HG03521 (cell line): Measurements from ENCODE around the gene GPR146.

ENCODE experiments used
- ATAC-seq: cut with Tn5 transposase; IDR thresholded peaks from one replicate; pipeline ENCODE4 v1.9.1; 2021; ENCODE audit warnings: mild to moderate bottlenecking, moderate library complexity; ENCODE audit not compliant: unreplicated experiment

The GPR146 gene

DNA sequence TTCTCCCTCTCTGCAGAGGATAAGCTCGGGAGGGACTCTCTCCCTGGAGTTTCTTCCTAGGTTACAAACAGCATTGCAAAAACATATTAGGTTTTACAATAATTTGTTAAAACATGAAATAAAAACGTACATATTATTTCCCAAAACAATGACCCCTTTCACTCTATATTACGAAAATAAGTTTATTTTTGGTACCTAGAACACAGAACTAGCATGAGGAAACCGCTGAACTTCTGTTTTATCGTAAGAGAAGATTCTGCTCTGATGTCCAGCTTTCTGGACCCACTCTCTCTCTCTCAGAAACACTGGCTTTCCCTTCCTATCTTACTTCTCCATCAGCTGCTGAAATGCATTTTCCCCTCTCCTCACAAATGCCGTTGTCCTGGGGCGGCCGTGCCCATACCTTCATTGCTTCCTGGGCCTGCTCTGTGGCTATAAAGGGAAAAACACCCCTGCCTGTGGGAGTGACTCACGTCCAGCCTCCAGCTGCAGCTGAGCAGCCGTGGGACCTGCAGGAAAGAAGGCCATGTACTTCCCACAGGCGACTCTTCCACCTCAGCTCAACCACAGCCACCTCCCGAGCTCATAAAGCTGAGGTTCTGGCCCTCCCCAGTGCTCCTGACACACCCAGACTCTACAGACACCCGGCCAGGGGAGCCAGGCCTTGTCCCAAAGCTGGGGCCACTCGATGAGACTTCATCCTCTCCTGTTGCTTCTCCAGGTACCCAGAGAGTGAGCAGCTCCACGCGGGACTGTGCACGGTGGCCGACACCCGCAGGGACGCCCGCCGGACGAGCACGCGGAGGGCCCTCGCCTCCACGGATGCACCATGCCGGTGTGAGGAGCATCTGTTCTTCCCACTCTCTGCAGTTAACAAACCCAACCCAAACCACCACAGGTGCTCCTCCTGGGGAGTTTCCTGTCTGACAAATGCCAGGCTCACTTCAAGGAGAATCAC is 46.6 kb downstream of the GPR146 start:
- ATAC-seq = no peak

DNA sequence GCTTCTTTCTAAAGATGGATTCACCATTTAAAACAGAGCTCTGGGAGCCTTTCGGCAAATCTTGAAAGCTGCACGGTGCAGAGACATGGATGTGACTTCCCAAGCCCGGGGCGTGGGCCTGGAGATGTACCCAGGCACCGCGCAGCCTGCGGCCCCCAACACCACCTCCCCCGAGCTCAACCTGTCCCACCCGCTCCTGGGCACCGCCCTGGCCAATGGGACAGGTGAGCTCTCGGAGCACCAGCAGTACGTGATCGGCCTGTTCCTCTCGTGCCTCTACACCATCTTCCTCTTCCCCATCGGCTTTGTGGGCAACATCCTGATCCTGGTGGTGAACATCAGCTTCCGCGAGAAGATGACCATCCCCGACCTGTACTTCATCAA is 47.3 kb downstream of the GPR146 start:
- no peak for ATAC-seq

DNA sequence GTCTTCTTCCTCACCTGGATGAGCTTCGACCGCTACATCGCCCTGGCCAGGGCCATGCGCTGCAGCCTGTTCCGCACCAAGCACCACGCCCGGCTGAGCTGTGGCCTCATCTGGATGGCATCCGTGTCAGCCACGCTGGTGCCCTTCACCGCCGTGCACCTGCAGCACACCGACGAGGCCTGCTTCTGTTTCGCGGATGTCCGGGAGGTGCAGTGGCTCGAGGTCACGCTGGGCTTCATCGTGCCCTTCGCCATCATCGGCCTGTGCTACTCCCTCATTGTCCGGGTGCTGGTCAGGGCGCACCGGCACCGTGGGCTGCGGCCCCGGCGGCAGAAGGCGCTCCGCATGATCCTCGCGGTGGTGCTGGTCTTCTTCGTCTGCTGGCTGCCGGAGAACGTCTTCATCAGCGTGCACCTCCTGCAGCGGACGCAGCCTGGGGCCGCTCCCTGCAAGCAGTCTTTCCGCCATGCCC is 47.9 kb downstream of the GPR146 start:
- ATAC-seq = no peak

DNA sequence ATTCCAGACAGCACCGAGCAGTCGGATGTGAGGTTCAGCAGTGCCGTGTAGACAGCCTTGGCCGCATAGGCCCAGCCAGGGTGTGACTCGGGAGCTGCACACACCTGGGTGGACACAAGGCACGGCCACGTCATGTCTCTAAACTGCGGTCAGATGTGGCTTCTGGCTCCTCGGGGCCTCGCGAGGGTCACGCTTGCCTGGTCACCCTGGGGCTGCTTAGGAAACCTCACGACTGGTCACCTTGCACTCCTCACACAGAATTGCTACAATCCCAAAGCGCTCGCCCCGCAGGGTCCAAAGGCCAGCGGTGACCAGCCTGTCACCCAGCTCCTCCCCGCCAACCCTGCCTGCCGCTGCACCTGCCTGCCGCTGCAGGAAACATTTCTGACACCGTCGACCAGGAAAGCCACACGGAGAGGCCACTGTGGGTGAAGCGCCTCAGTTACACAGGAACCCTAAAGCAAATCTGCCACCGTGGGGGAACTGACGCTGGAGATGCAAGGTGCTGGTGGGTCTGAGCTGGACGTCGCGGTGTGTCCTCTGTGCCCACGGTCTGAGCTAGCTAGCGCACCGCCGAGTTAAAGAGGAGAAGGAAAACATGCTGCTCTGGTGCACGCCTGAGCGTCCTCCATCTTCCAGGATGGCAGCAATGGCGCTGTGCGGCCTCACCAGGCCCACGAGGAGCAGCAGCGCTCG is 48.6 kb downstream of the GPR146 start:
- no peak for ATAC-seq

DNA sequence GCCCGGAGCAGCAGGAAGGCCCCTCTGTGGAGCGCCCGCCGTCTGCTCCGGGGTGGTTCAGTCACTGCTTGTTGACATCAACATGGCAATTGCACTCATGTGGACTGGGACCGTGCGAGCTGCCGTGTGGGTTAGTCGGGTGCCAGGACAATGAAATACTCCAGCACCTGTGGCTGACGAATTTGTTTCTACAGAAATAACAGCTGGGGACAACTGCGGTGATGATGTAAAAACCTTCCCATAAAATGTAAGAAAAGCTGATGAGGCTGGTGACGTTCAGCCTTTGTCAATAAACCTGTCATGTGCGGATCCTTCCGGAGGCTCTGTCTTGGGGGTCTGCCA is 49.1 kb downstream of the GPR146 start:
- no peak for ATAC-seq

DNA sequence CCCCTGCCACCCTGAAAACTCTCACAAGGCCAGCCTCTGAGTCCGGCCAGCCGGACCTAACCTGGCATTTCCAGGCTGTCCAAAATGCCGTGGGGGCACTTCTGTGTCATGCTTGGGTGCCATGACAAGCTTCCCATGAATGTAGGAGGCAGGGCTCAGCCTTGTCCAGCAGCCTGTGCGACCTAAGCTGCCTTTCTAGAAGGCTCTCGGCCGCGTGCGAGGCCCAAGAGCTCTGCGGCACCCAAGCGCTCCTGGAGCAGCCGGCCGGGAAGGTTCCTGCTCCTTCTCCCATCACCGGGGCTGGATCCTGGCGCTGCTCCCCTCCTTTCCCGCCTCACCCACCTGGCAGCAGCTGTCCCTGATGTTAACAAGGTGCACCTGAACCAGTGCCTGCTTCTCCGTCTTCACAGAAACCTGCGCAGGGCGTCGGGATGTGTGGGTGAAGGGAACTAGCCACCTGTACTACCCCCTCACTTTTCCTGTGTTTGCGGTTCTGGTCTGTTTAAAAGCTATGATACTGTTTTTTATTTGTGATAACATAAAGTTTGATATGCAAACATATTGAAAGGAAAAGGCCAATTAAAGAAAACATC is 49.7 kb downstream of the GPR146 start:
- no peak for ATAC-seq

DNA sequence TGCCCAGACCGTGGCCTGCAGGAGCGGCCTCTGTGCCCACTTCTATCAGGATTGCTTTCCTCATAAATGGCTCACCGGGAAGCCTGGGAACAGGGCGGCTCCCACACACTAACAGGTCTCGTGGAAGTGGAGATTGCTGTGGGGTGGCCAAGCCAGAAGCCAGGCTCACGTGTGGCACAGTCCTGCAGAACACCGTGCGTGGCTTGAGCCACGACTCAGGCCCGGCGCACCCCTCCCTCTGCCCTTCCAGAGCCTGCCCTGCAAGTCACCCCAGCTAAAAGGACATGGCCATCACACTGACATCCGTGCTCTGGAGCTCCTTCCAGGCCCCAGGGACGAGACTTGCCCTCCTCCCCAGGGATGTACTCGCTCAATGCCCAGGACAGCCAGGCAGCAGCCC is 50.5 kb downstream of the GPR146 start:
- ATAC-seq = no peak

DNA sequence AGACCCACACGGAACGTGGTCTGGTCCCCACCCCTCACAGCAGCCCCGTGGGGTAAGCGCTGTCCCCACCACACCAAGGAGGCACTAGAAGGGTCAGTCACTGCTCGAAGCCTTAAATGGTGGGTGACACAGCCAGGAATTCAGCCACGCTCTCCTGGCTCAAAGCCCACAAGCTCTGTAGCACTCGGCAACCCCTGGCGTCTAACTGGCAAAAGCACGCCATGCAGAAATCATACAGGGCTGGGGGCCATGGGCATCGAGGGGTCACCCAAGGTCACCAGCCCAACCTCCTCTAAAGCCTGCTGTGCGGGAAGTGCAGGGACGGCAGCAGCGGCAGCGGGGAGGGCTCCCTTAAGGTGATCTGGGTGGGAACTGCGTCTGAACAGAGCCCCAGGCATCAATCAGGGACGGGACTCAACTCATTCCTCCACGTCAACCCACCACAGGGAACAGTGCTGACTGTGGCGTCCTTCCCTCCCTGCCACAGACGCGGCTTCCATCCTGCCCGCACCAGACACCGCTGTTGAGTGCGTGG is 51.3 kb downstream of the GPR146 start:
- no peak for ATAC-seq

DNA sequence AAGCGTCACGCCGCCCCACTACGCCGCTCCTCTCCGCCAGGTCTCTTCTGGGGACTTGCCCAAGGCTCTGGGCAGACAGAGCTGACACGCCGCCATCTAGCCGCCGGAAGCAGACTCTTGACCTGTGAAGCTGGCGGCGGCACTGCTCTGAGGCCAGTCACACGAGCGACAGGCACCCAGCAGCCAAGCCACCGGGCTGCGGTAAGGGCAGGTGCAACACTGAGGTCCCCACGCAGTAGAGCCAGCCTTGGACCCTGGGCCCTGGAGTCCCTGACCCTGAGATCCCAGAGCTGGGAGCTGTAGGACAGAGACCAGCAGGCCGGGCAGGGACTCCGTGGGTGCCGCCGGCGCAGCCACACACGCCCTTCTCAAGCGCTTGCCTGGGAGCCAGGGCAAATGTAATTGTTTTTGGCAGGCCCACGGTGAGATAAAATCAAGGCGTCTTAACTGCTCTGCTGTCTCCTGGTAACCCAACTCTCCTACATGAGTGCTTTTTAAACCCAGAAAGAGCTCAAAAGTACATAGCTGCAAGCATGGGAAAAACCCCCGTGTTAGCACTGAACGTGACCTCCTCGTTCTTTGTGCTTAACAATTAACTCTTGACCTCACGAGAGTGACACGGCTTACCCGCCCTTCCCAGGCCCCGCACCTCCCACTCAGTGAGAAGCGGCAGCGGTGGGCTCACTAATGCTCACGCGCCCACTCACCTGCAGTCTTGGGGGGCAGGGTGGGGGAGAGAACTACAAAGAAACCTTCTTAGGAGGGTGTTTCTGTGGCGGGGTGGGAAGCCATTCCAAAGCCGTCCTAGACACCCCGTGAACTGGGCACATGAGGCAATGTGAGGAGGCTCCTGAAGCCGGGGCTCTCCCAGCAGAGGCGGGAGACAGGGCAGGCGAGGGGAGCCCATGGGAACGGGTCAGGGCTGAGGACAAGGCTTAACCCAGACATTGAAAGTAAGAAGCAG is 52.1 kb downstream of the GPR146 start:
- no peak for ATAC-seq

DNA sequence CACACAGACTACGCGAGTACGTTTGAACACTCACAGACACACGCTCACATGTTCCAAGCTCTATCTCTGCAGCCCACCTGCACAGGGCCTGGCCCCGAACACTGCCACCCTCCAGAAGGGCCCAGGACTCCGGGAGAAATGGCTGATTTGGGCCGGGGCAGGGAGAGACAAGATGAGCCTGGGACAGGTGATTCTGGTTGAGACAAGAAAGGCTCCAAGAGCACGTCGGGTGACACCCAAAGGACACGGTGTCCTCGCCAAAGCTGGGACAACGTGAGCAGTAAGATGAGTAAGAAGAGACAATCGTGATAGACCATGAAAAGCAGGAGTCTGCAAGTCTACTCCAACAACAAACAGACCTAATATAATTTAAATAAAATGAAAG is 52.8 kb downstream of the GPR146 start:
- ATAC-seq = no peak

DNA sequence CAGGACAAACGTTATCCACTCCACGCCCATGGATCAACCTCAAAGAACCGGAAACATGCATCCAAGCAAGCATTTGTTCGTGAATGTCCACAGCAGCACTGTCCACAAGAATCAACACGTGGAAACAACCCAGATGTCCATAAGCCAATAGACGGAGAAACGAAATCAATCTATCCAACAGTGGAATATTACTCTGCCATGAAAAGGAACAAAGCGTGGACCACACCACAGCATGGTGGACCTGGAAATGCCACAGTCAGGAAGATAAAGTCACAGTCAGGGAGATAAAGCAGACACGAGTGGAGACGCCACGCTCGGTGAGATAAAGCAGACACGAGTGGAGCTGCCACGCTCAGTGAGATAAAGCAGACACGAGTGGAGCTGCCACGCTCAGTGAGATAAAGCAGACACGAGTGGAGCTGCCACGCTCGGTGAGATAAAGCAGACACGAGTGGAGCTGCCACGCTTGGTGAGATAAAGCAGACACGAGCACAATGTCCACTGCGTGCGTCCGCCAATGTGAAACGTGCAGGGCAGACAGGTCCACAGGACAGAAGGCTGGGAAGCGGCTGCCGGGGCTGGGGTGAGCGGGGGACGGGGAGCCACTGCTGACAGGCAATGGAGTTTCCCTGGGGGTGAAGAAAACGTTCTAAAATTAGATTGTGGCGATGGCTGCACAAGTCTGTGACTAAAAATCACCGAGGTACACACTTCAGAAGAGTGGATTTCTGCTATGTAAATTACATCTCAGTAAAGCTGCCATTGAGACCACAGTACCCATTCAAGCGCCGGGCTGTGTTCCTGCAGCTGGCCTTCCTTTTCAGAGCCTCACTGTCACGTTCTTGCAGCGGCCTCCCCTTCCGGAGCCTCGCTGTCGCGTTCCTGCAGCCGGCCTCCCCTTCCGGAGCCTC is 54.2 kb downstream of the GPR146 start:
- no peak for ATAC-seq

DNA sequence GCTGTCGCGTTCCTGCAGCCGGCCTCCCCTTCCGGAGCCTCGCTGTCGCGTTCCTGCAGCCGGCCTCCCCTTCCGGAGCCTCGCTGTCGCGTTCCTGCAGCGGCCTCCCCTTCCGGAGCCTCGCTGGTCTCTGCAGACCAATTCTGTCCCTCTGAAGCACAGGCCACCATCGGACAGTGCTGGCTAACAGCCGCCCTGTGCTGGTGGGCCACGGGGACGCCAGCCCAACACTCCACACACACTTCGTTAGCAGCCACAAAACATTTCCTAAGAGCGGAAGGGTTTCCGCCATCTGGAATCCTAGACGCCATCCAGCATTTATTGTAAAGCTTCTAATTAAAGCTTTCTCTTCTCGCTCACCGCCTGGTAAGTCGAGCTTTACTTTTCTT is 54.8 kb downstream of the GPR146 start:
- ATAC-seq = no peak

DNA sequence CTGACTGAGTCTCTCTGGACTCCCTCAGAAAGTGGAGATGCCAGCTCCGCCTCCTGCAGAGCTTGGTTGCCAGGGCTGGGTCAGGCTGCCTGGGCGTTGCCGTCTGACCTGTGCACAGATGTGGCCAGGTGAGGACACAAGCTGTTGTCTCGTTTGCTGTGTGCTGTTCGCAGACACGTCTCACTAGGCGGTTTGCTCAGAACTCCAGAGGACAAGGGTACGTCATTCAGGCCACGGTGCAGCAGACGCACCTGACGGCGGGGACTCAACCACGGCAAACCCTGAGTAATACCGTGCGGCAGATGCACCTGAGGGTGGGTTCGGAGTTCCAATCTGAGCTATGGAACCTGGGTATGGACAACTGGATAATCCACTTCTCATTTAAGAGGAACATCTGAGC is 55.3 kb downstream of the GPR146 start:
- no peak for ATAC-seq

DNA sequence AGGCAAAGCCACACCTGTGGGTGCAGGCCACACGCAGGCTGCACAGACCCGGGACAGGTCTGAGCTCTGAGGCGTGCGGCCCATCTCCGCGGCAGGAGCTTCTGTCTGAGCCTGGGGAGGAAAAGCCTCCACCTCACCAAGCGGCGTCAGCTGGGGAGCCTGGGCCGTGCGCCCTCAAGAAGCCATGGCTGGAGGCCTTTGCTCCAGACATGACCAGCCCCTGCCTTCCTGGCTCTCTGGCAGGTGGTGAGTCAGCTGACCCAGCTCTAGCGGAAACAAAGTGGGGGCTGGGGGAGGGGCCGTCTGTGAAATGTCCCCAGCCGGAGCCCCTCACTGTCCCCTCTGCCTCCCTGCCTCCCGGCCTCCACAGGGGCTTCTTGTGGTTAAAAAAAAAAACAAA is 56.0 kb downstream of the GPR146 start:
- ATAC-seq = no peak

DNA sequence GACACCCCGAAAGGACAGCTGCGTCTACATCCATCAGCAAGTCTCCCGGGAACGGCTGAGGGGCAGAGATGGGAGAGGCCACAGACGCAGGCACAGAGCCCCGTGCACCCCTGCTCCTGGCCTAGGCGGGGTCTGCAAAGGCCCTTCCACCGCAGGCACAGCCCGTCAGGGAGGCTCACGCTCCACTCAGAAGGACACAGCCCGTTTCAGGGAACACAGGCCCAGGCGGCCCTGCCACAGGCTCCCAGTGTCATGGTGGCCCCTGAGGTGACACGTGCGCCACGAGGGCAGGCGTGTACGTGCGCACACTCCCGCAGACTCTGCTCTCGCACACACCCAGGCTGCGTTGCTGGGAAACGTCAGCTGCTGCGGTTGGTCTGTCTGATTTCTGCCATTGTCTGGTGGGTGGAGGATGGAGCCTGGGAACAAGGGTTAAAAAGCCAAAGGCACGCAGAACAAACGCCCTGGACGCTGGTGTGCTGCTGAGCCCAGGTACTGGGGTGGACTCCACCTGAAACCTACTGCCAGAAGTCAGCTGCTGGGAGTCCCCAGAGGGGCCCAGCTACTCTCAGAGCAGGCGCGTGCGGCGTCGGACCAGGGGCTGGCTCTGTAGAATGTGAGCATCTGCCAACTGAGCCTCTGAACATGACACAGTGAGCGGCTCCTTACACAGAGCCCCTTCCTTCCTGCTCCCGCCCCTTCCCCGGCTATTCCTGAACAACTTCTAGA is 56.7 kb downstream of the GPR146 start:
- ATAC-seq = no peak

DNA sequence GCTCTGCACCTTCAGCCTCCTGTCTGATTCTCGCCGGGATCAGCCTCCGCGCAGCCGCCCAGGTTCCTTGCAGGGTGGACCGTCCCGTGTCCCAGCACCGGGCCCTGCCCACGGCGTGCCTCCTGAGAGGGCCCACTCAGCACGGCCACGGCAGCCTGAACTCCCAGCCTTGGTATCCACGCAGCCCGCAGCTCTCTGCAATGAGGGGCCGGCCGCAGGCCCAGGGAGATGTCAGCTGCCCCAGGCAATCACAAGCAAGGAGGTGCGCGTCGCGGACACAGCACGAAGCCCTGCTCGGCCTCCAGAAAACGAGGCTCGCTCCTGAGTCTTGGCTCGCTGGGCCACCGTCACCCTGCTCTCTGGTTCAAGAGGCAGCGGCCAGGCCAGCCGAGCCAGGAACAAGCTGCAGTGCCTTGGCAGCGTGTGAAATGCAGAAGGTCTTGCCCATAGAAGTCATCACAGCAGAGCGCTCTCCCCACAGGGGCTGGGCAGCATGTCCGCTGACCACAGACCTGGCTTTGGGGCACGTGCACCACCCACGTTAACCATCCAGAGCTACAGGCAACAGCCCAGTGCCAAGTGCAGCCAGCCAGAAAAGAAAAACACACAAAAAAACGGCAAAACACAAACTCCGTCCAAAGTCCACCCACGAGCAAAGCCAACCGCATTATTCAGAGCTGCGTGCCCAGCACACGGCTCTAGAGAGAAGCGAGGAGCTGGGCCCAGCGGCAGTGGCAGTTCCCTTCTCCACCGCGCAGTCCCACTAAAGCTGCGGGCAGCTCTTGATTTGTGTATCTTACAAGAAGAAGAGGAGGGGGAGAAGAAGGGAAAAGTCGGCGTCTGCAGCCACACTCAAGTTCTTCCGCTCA is 57.5 kb downstream of the GPR146 start:
- ATAC-seq = no peak

DNA sequence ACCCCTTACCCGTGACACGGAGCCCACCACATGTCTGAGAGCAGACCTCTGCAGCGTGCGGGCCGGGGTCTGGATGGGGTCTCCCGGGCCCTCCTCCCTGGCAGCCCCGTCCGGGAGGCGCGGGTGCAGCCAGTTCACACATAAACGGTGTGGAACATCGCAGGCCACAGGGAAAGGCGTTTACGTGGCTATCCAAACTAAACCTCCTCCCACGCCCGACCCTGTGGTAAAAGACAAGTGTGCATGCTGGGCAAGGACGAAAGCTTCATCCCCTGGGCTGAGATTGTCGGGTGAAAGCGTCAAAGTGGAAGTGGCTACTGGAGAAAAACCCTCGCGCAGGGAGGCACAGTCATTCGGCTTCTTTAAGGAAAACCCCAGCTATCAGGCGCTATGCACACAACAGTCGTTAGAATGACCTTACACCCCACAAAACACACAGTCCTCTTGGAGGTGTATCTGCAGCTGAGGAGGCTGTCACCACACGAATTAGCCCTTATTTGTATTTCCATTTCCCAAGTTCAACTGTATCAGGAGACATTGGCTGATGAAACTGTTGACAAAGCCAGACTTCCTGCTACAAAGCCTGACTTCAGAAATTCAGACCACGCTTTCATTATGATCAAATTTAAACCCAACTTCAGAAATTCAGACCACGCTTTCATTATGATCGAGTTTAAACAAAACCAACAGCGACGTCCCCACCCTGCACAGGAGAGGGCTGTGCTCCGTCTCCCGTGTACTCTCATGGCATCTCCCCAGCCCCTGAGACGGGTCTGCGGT is 58.9 kb downstream of the GPR146 start:
- no peak for ATAC-seq
